ENCODE measurements around the gene TRIM65. TPM values are rescaled to one million over a fixed set of nuclear protein-coding genes. Genes with fewer than 3 reads are reported as not detected.

Gene TRIM65
- total and polyA plus RNA-seq, 2 of the 13 experiments (the other 11 are each of a cell fraction or from before 2014, with no cell fraction given), result 10.3 to 22.4 TPM

DNA sequence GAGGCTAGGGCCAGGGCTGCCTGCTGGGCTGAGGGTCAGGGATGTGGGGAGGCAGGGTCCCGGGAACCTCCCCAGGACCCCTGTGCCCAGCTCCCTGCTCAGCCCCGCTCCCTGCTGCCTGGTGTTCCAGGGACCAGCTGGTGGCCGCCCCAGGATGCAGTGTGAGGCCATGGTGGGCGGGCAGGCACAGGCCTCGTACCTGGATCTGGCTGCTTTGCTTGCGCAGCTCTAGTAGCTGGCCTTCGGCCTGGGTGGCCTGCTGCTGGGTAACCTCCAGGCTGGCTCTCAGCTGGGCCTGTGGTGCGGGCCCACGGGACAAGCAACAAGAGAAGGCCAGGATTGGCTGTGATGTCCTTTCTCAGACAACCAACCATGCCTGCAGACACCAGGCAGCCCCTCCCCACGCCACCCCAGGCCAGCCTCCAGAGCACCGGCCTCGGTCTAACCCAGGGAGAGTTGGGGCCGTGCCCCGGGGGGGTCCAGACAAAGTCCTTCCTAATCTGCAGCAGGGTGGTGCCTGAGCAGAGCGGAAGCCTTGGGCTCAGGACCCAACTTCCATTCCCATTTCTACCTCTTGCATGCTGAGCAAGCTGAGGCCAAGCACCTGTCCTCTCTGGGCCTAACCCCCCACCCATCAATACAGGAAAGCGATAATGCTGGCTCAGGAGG is 4.1 kb downstream of the TRIM65 start (continued):
- TF ChIP-seq PBX2 (CRISPR knock-in tag; IDR thresholded peaks at IDR 0.05), result no peak
- TF ChIP-seq ZNF510 (CRISPR knock-in tag; IDR thresholded peaks at IDR 0.05; ENCODE audit: low read depth), result 0 out of 2 replicates have a peak, but pooled peaks have one; percentile 63
- TF ChIP-seq KDM4B (CRISPR knock-in tag; IDR thresholded peaks at IDR 0.05), result peak; percentile 31; the same call in 1 of the 2 replicates
- TF ChIP-seq ZNF512 (CRISPR knock-in tag; IDR thresholded peaks at IDR 0.05), result no peak
- TF ChIP-seq MAFF (IDR thresholded peaks at IDR 0.05; ENCODE audit: low read depth, low read length), result no peak
- TF ChIP-seq ZFAT (CRISPR knock-in tag; conservative IDR thresholded peaks at IDR 0.05), result no peak
- peak; percentile 93 for TF ChIP-seq PHF21A (CRISPR knock-in tag; IDR thresholded peaks at IDR 0.05)
- TF ChIP-seq ZNF766 (CRISPR knock-in tag; IDR thresholded peaks at IDR 0.05; ENCODE audit: borderline replicate concordance), result 0 out of 2 replicates have a peak, but pooled peaks have one; percentile 35
- no peak for TF ChIP-seq RCOR2 (CRISPR knock-in tag; IDR thresholded peaks at IDR 0.05)
- 0 out of 2 replicates have a peak, but pooled peaks have one; percentile 2 for TF ChIP-seq GFI1 (CRISPR knock-in tag; IDR thresholded peaks at IDR 0.05; ENCODE audit: borderline replicate concordance)
- peak; percentile 70 for TF ChIP-seq ZBTB7A (CRISPR knock-in tag; IDR thresholded peaks at IDR 0.05)
- TF ChIP-seq ATF3 (CRISPR knock-in tag; IDR thresholded peaks at IDR 0.05), result no peak
- TF ChIP-seq SNAI1 (CRISPR knock-in tag; IDR thresholded peaks at IDR 0.05; ENCODE audit: borderline replicate concordance), result peak; percentile 75; the same call in 1 of the 2 replicates
- TF ChIP-seq NR1H2 (CRISPR knock-in tag; IDR thresholded peaks at IDR 0.05; ENCODE audit: borderline replicate concordance, low read depth), result peak; percentile 64
- no peak for TF ChIP-seq GRHL1 (CRISPR knock-in tag; conservative IDR thresholded peaks at IDR 0.05)
- TF ChIP-seq SETDB1 (CRISPR knock-in tag; IDR thresholded peaks at IDR 0.05; ENCODE audit: borderline replicate concordance), result no peak
- TF ChIP-seq, protein P1, sequence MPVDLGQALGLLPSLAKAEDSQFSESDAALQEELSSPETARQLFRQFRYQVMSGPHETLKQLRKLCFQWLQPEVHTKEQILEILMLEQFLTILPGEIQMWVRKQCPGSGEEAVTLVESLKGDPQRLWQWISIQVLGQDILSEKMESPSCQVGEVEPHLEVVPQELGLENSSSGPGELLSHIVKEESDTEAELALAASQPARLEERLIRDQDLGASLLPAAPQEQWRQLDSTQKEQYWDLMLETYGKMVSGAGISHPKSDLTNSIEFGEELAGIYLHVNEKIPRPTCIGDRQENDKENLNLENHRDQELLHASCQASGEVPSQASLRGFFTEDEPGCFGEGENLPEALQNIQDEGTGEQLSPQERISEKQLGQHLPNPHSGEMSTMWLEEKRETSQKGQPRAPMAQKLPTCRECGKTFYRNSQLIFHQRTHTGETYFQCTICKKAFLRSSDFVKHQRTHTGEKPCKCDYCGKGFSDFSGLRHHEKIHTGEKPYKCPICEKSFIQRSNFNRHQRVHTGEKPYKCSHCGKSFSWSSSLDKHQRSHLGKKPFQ (CRISPR knock-in tag; IDR thresholded peaks at IDR 0.05; ENCODE audit: insufficient replicate concordance), result no peak
- TF ChIP-seq, protein P2, sequence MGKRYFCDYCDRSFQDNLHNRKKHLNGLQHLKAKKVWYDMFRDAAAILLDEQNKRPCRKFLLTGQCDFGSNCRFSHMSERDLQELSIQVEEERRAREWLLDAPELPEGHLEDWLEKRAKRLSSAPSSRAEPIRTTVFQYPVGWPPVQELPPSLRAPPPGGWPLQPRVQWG (CRISPR knock-in tag; IDR thresholded peaks at IDR 0.05; ENCODE audit: borderline replicate concordance, low read depth), result no peak
- peak; percentile 43 for TF ChIP-seq RBM39 (IDR thresholded peaks at IDR 0.05; ENCODE audit: low read depth, low read length, poor library complexity, severe bottlenecking)

Data from HepG2 (cell line).